Mesendoderm (in vitro differentiated cells): Measurements from ENCODE around the gene POLR3G.

Experiments used
- DNase-seq: peaks from one replicate; pipeline ENCODE4 v3.0.0; 2013
- H2AK5ac ChIP-seq: 2 replicates; pipeline ENCODE4 v1.6.1; 2013; ENCODE audit warnings: low read length, inconsistent platforms
- H2BK120ac ChIP-seq: 2 replicates; pipeline ENCODE4 v1.6.1; 2013; ENCODE audit warnings: low read depth, mild to moderate bottlenecking, low read length, moderate library complexity, mixed read lengths
- H2BK15ac ChIP-seq: replicated peaks from 2 replicates; pipeline ENCODE4 v1.6.1; 2013; ENCODE audit warnings: low read depth, mild to moderate bottlenecking, moderate library complexity
- H2BK5ac ChIP-seq: 2 replicates; pipeline ENCODE4 v1.6.1; 2013; ENCODE audit warnings: low read length, inconsistent platforms
- H3K18ac ChIP-seq: 2 replicates; pipeline ENCODE4 v1.6.1; 2013; ENCODE audit warnings: mild to moderate bottlenecking, low read length, mixed read lengths
- H3K23ac ChIP-seq: one replicate; pipeline ENCODE4 v1.6.1; 2013; ENCODE audit warnings: low read length
- H3K27ac ChIP-seq: 2 replicates; pipeline ENCODE4 v1.5.1; 2013; ENCODE audit warnings: low read depth, mild to moderate bottlenecking, inconsistent platforms, low read length, moderate library complexity
- H3K27me3 ChIP-seq: 2 replicates; pipeline ENCODE4 v1.6.1; 2013; ENCODE audit warnings: low read length, control low read depth, mild to moderate bottlenecking, inconsistent platforms; ENCODE audit not compliant: insufficient read depth, poor library complexity
- H3K36me3 ChIP-seq: 2 replicates; pipeline ENCODE4 v1.6.1; 2013; ENCODE audit warnings: low read length, inconsistent platforms; ENCODE audit not compliant: control insufficient read depth, insufficient read depth
- H3K4ac ChIP-seq: one replicate; pipeline ENCODE4 v1.6.1; 2013; ENCODE audit warnings: low read depth, mild to moderate bottlenecking, low read length, moderate library complexity
- H3K4me1 ChIP-seq: 2 replicates; pipeline ENCODE4 v1.6.1; 2013; ENCODE audit warnings: low read depth, low read length, inconsistent platforms; ENCODE audit not compliant: control insufficient read depth
- H3K4me2 ChIP-seq: 2 replicates; pipeline ENCODE4 v1.6.1; 2013; ENCODE audit warnings: low read length
- H3K4me3 ChIP-seq: 2 replicates; pipeline ENCODE4 v1.5.1; 2013; ENCODE audit warnings: mild to moderate bottlenecking, low read length
- H3K56ac ChIP-seq: one replicate; pipeline ENCODE4 v1.6.1; 2013; ENCODE audit warnings: low read length
- H3K79me1 ChIP-seq: 2 replicates; pipeline ENCODE4 v1.6.1; 2013; ENCODE audit warnings: low read length, inconsistent platforms
- H3K79me2 ChIP-seq: 2 replicates; pipeline ENCODE4 v1.6.1; 2013; ENCODE audit warnings: mild to moderate bottlenecking, low read length; ENCODE audit not compliant: control insufficient read depth, insufficient read depth
- H3K9ac ChIP-seq: 2 replicates; pipeline ENCODE4 v1.6.1; 2013; ENCODE audit warnings: low read length, inconsistent platforms
- H4K5ac ChIP-seq: one replicate; pipeline ENCODE4 v1.6.1; 2013; ENCODE audit warnings: low read length
- H4K8ac ChIP-seq: one replicate; pipeline ENCODE4 v1.6.1; 2013; ENCODE audit warnings: low read depth, mild to moderate bottlenecking, control low read depth, low read length, moderate library complexity
- WGBS: extraction: QIAGEN DNeasy Blood & Tissue Kit; methylation state at CpG from one replicate; pipeline ENCODE4 v1.1.7; 2013; ENCODE audit warnings: low lambda C conversion rate, missing lambda C conversion rate; ENCODE audit not compliant: insufficient coverage; ENCODE audit errors: extremely low coverage; 5-methylcytosine and 5-hydroxymethylcytosine counted together

Gene POLR3G

GRCh38 chr5:90476391-90476790, 1.7 kb downstream of the POLR3G start:
- H3K4me1 ChIP-seq: peaks cover 12% of the 10 kb centered on the region
- no peaks in the 10 kb centered on the region for H3K27me3 ChIP-seq
- no peak overlapping the region for H4K5ac ChIP-seq
- H3K23ac ChIP-seq: no peak overlapping the region
- no peak overlapping the region for H2BK15ac ChIP-seq
- H3K18ac ChIP-seq: no peak overlapping the region
- no peak overlapping the region for H2AK5ac ChIP-seq
- peaks cover 5% of the 10 kb centered on the region for H3K79me2 ChIP-seq
- no peak overlapping the region for H3K9ac ChIP-seq
- WGBS: no CpG with 5 or more reads among the region's 3 CpGs
- H2BK5ac ChIP-seq: no peak overlapping the region
- no peak overlapping the region for H2BK120ac ChIP-seq
- H3K56ac ChIP-seq: no peak overlapping the region
- H3K36me3 ChIP-seq: no peaks in the 10 kb centered on the region
- no peak overlapping the region for H4K8ac ChIP-seq
- H3K4ac ChIP-seq: no peak overlapping the region
- peak; percentile 16 for DNase-seq
- H3K4me3 ChIP-seq: no peak overlapping the region
- no peaks in the 10 kb centered on the region for H3K79me1 ChIP-seq
- H3K27ac ChIP-seq: peak overlapping the region; percentile 29
- H3K4me2 ChIP-seq: no peak overlapping the region

GRCh38 chr5:90477073-90477472, 2.4 kb downstream of the POLR3G start:
- no CpG with 5 or more reads among the region's 2 CpGs for WGBS
- Histone ChIP-seq H3K9ac (no peak overlapping the region), H3K18ac (no peak overlapping the region), H3K56ac (peak overlapping the region; percentile 31), H3K4ac (no peak overlapping the region), H3K79me2 (peaks cover 5% of the 10 kb centered on the region), H3K4me1 (peaks cover 12% of the 10 kb centered on the region), H3K4me2 (no peak overlapping the region), H3K4me3 (no peak overlapping the region), H3K27me3 (no peaks in the 10 kb centered on the region), H2BK120ac (no peak overlapping the region), H2BK5ac (no peak overlapping the region), H3K79me1 (no peaks in the 10 kb centered on the region), H4K5ac (no peak overlapping the region), H2AK5ac (no peak overlapping the region), H4K8ac (no peak overlapping the region), H3K23ac (no peak overlapping the region), H3K36me3 (no peaks in the 10 kb centered on the region), H2BK15ac (no peak overlapping the region), H3K27ac (no peak overlapping the region)
- DNase-seq: peak; percentile 87

GRCh38 chr5:90477621-90478215, 3.1 kb downstream of the POLR3G start:
- Histone ChIP-seq H4K8ac (no peak overlapping the region), H2AK5ac (no peak overlapping the region), H3K18ac (no peak overlapping the region), H3K23ac (peak overlapping the region; percentile 35), H3K36me3 (no peaks in the 10 kb centered on the region), H2BK120ac (no peak overlapping the region), H3K4me2 (peak overlapping the region; percentile 6), H4K5ac (no peak overlapping the region), H2BK5ac (no peak overlapping the region), H3K27me3 (no peaks in the 10 kb centered on the region), H3K79me1 (no peaks in the 10 kb centered on the region), H3K56ac (peak overlapping the region; percentile 31), H3K79me2 (peaks cover 5% of the 10 kb centered on the region), H3K9ac (peak overlapping the region; percentile 12), H3K4ac (no peak overlapping the region), H3K4me1 (peaks cover 12% of the 10 kb centered on the region), H2BK15ac (no peak overlapping the region), H3K27ac (no peak overlapping the region), H3K4me3 (no peak overlapping the region)
- no peak for DNase-seq
- WGBS: no CpG with 5 or more reads among the region's 8 CpGs

- Histone ChIP-seq H2BK120ac (no peak overlapping the region), H3K27me3 (no peaks in the 10 kb centered on the region), H3K56ac (no peak overlapping the region), H2BK5ac (no peak overlapping the region), H2AK5ac (no peak overlapping the region), H4K8ac (no peak overlapping the region), H2BK15ac (no peak overlapping the region), H3K9ac (no peak overlapping the region), H3K4ac (no peak overlapping the region), H3K36me3 (no peaks in the 10 kb centered on the region), H3K27ac (no peak overlapping the region), H3K79me1 (no peaks in the 10 kb centered on the region), H3K23ac (no peak overlapping the region), H3K4me2 (no peak overlapping the region), H3K18ac (no peak overlapping the region), H3K79me2 (peaks cover 5% of the 10 kb centered on the region), H4K5ac (no peak overlapping the region), H3K4me1 (peaks cover 12% of the 10 kb centered on the region), H3K4me3 (no peak overlapping the region)
- peak; percentile 6 for DNase-seq
Measured at GRCh38 chr5:90479611-90480385, 5.1 kb downstream of the POLR3G start.

- Histone ChIP-seq H3K36me3 (no peaks in the 10 kb centered on the region), H3K4ac (no peak overlapping the region), H3K18ac (no peak overlapping the region), H3K9ac (no peak overlapping the region), H4K8ac (peak overlapping the region; percentile 56), H3K4me1 (peaks cover 12% of the 10 kb centered on the region), H3K27ac (no peak overlapping the region), H4K5ac (no peak overlapping the region), H3K56ac (no peak overlapping the region), H3K4me3 (no peak overlapping the region), H2AK5ac (no peak overlapping the region), H2BK5ac (no peak overlapping the region), H3K79me2 (peaks cover 4% of the 10 kb centered on the region), H3K4me2 (no peak overlapping the region), H3K23ac (no peak overlapping the region), H2BK120ac (no peak overlapping the region), H3K79me1 (peaks cover 1% of the 10 kb centered on the region), H3K27me3 (no peaks in the 10 kb centered on the region), H2BK15ac (no peak overlapping the region)
- no peak for DNase-seq
- no CpG with 5 or more reads among the region's 1 CpG for WGBS
Measured at GRCh38 chr5:90480699-90481098, 6.0 kb downstream of the POLR3G start.
